Sigmoid colon (tissue), 4 donors: ENCODE results near the gene RNF181.

Experiments used
- CTCF ChIP-seq, 4 experiments: fragments of 450-650 bp in 3 of 4; fragments of 200-600 bp in 1 of 4; IDR thresholded peaks; one replicate each; pipeline ENCODE4 v1.5.1; 2016 to 2019; ENCODE audit warnings: antibody characterized with exemption in 4 of 4, mild to moderate bottlenecking in 3 of 4, moderate library complexity in 2 of 4
- POLR2A ChIP-seq, 2 donors: fragments of 450-650 bp; IDR thresholded peaks; one replicate each; pipeline ENCODE4 v1.6.1; 2016; ENCODE audit warnings: antibody characterized with exemption in 2 of 2, mild to moderate bottlenecking in 2 of 2, moderate library complexity in 2 of 2
- POLR2AphosphoS5 ChIP-seq, 4 donors: sonication (generic); formaldehyde crosslinking; IDR thresholded peaks; one replicate each; pipeline ENCODE4 v1.6.1; 2017; ENCODE audit warnings: antibody characterized with exemption in 4 of 4

GRCh38 chr2:85595301-85596025 lies at the start of gene RNF181:
- TF ChIP-seq CTCF (IDR thresholded peaks at IDR 0.05) (no peak), POLR2AphosphoS5 (IDR thresholded peaks at IDR 0.05) (peak; percentile 91 to 96 (median 94)), POLR2A (IDR thresholded peaks at IDR 0.05) (peak; percentile 78 to 87)
